ENCODE data around the gene KCNG4.

DNA sequence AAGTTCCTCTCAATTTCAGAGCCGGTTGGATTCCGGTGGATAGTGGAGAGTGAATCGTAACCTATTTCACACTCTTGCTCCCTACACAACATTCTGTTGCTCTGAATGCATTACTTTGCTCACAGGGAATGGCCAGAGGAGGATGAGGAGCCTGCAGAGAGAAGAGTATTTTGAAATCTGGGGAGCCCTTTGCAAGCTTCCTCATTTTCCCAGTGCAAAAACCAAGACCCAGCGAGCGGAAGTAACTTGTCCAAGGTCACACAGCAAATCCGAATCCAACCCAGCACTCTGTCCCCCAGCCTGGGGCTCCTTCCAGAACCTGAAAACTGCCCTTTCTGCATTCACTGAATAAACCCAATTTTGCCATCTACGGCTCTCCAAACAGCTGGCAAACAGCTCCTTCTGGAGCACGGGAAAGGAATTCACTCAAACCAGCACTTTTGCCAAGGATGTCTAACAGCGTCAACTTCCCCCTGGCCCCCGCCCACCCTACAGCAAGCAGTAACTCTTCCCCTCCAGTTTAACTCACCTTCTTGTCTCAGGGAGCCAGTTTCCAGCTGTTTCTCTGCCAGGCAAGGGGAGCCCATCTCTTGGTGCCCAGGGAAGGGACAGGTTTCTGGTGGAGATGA, 557 bp downstream of the KCNG4 start:
- no peak for TF ChIP-seq CREB1 (CRISPR knock-in tag; IDR thresholded peaks at IDR 0.05; ENCODE audit: low read depth)
- TF ChIP-seq REST (IDR thresholded peaks at IDR 0.05; ENCODE audit: unreplicated experiment) = no peak
- TF ChIP-seq, protein P1, sequence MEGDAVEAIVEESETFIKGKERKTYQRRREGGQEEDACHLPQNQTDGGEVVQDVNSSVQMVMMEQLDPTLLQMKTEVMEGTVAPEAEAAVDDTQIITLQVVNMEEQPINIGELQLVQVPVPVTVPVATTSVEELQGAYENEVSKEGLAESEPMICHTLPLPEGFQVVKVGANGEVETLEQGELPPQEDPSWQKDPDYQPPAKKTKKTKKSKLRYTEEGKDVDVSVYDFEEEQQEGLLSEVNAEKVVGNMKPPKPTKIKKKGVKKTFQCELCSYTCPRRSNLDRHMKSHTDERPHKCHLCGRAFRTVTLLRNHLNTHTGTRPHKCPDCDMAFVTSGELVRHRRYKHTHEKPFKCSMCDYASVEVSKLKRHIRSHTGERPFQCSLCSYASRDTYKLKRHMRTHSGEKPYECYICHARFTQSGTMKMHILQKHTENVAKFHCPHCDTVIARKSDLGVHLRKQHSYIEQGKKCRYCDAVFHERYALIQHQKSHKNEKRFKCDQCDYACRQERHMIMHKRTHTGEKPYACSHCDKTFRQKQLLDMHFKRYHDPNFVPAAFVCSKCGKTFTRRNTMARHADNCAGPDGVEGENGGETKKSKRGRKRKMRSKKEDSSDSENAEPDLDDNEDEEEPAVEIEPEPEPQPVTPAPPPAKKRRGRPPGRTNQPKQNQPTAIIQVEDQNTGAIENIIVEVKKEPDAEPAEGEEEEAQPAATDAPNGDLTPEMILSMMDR (conservative IDR thresholded peaks at IDR 0.05; ENCODE audit: low read depth in 2 of 2) = peak in 1 of 2 experiments; percentile 19; a peak in 1 of 4 replicates
- no peak for TF ChIP-seq POLR2AphosphoS5 (IDR thresholded peaks at IDR 0.05; ENCODE audit: low read depth)
- no peak for TF ChIP-seq EZH2 (IDR thresholded peaks at IDR 0.05; ENCODE audit: low read depth, unreplicated experiment)
- no peak for TF ChIP-seq ZNF462 (CRISPR knock-in tag; IDR thresholded peaks at IDR 0.05)

Data from GM23338 (cell line).